Tibial artery (tissue), 4 donors: Measurements from ENCODE around the gene KLHL2.

Experiments
- DNase-seq, 2 donors: peaks; one replicate each; pipeline ENCODE4 v3.0.0-alpha.2; 2019
- H3K27ac ChIP-seq, 2 donors: fragments of 200-600 bp; sonication (generic) in 1 of 2; 1 replicate in 1 of 2; 2 replicates in 1 of 2; pipeline ENCODE4 v1.5.1; 2018 to 2019; ENCODE audit warnings: mild to moderate bottlenecking in 1 of 2
- H3K27me3 ChIP-seq, 2 donors: fragments of 200-600 bp; sonication (generic) in 1 of 2; one replicate each; pipeline versions ENCODE4 v1.5.1 to v1.6.0; 2016 to 2019
- H3K36me3 ChIP-seq, 3 donors: fragments of 200-600 bp; sonication (generic) in 2 of 3; one replicate each; pipeline ENCODE4 v1.5.1; 2016 to 2019; ENCODE audit warnings: mild to moderate bottlenecking in 2 of 3
- H3K4me1 ChIP-seq, 4 donors: fragments of 200-600 bp; sonication (generic) in 2 of 4; 1 replicate in 3 of 4; 2 replicates in 1 of 4; pipeline ENCODE4 v1.5.1; 2016 to 2019
- H3K4me3 ChIP-seq, 2 donors: fragments of 200-600 bp; sonication (generic) in 1 of 2; 1 replicate in 1 of 2; 2 replicates in 1 of 2; pipeline ENCODE4 v1.5.1; 2018 to 2019; ENCODE audit warnings: mild to moderate bottlenecking in 2 of 2
- H3K9me3 ChIP-seq, 3 donors: fragments of 200-600 bp; sonication (generic) in 1 of 3; one replicate each; pipeline ENCODE4 v1.5.1; 2016 to 2019
- CTCF ChIP-seq, 2 experiments: fragments of 200-600 bp in 1 of 2; fragments of 450-650 bp in 1 of 2; IDR thresholded peaks; one replicate each; pipeline ENCODE4 v1.5.1; 2017 to 2019; ENCODE audit warnings: antibody characterized with exemption in 2 of 2, mild to moderate bottlenecking in 1 of 2, moderate library complexity in 1 of 2
- intact Hi-C: fragments of 100-400 bp; cut with DNase I; formaldehyde crosslinking; loops from one replicate; pipeline ENCODE4 v1.15.0; 2023; ENCODE audit warnings: low total_unique reads

Gene KLHL2

GRCh38 chr4:165324236-165324917, 117.0 kb downstream of the KLHL2 start:
- H3K4me1 ChIP-seq: peaks cover 0 to 20% (median 6%) of the 10 kb centered on the region in 4 donors

GRCh38 chr4:165324918-165325304, 117.5 kb downstream of the KLHL2 start:
- no peaks in the 10 kb centered on the region for H3K36me3 ChIP-seq
- TF ChIP-seq CTCF (IDR thresholded peaks at IDR 0.05): no peak
- no peak overlapping the region for H3K27ac ChIP-seq

More at GRCh38 chr4:165324236-165324917, 117.0 kb downstream of the KLHL2 start:
- Histone ChIP-seq H3K9me3 (no peaks in the 10 kb centered on the region), H3K27ac (no peak overlapping the region), H3K36me3 (no peaks in the 10 kb centered on the region), H3K27me3 (no peaks in the 10 kb centered on the region), H3K4me3 (no peak overlapping the region)
- intact Hi-C loops: loop anchor here (10.0 kb wide), 2 partner anchors 50 to 190 kb away; partner anchors contain the start of gene CPE
- no peak for DNase-seq
- TF ChIP-seq CTCF (IDR thresholded peaks at IDR 0.05): no peak

GRCh38 chr4:165325732-165326512, 118.6 kb downstream of the KLHL2 start:
- H3K27ac ChIP-seq: peak overlapping the region; percentile 72 to 82
- no peak for DNase-seq
- no peaks in the 10 kb centered on the region for H3K9me3 ChIP-seq

More at GRCh38 chr4:165324918-165325304, 117.5 kb downstream of the KLHL2 start:
- H3K4me3 ChIP-seq: no peak overlapping the region
- H3K9me3 ChIP-seq: no peaks in the 10 kb centered on the region
- no peak for DNase-seq
- intact Hi-C loops: loop anchor here (10.0 kb wide), 2 partner anchors 50 to 190 kb away; partner anchors contain the start of gene CPE
- no peaks in the 10 kb centered on the region for H3K27me3 ChIP-seq
- peaks cover 0 to 24% (median 7%) of the 10 kb centered on the region in 4 donors for H3K4me1 ChIP-seq

GRCh38 chr4:165326831-165327210, 119.5 kb downstream of the KLHL2 start:
- H3K9me3 ChIP-seq: no peaks in the 10 kb centered on the region
- no peak for DNase-seq
- peaks cover 0 to 29% (median 13%) of the 10 kb centered on the region in 4 donors for H3K4me1 ChIP-seq
- H3K4me3 ChIP-seq: peak overlapping the region; percentile 64 to 75
- intact Hi-C loops: loop anchor here (10.0 kb wide), 2 partner anchors 48 to 192 kb away; partner anchors contain the start of gene CPE
- H3K27me3 ChIP-seq: no peaks in the 10 kb centered on the region
- no peaks in the 10 kb centered on the region for H3K36me3 ChIP-seq
- peak overlapping the region; percentile 72 to 82 for H3K27ac ChIP-seq
- TF ChIP-seq CTCF (IDR thresholded peaks at IDR 0.05): no peak

More at GRCh38 chr4:165325732-165326512, 118.6 kb downstream of the KLHL2 start:
- H3K36me3 ChIP-seq: no peaks in the 10 kb centered on the region
- no peak for TF ChIP-seq CTCF (IDR thresholded peaks at IDR 0.05)
- H3K27me3 ChIP-seq: no peaks in the 10 kb centered on the region
- H3K4me1 ChIP-seq: peaks cover 0 to 26% (median 12%) of the 10 kb centered on the region in 4 donors
- intact Hi-C loops: loop anchor here (10.0 kb wide), 2 partner anchors 49 to 191 kb away; partner anchors contain the start of gene CPE
- peak overlapping the region; percentile 64 to 75 for H3K4me3 ChIP-seq

GRCh38 chr4:165327211-165328100, 120.1 kb downstream of the KLHL2 start, which contains the start of gene MSMO1:
Gene MSMO1 (plus strand): TSS chr4:165327669. CDS start chr4:165333371, 5,702 bp downstream.
- DNase-seq: peak; percentile 99 to 100
- no peaks in the 10 kb centered on the region for H3K9me3 ChIP-seq
- H3K4me3 ChIP-seq: peak within 1 kb of the TSS; percentile 64 to 75
- TF ChIP-seq CTCF (IDR thresholded peaks at IDR 0.05): no peak
- H3K36me3 ChIP-seq: no peaks in the 10 kb centered on the region
- H3K27ac ChIP-seq: peak within 1 kb of the TSS; percentile 72 to 82
- intact Hi-C loops: loop anchor here (10.0 kb wide), 2 partner anchors 47 to 193 kb away; partner anchors contain the start of gene CPE
- peaks cover 0 to 29% (median 13%) of the 10 kb centered on the region in 4 donors for H3K4me1 ChIP-seq
- no peaks in the 10 kb centered on the region for H3K27me3 ChIP-seq
